IMR-90 (cell line): ENCODE measurements around the gene KLF7. TPM values are rescaled to one million over a fixed set of nuclear protein-coding genes. Genes with fewer than 3 reads are reported as not detected.

Experiments used
- CTCF ChIP-seq: conservative IDR thresholded peaks from 2 replicates; pipeline ENCODE4 v1.5.1; 2012; ENCODE audit warnings: mild to moderate bottlenecking, low read depth, low read length, improper control_type of control experiment
- MAZ ChIP-seq: IDR thresholded peaks from 2 replicates; pipeline ENCODE4 v1.6.1; 2012; ENCODE audit warnings: low read depth, mild to moderate bottlenecking, low read length, improper control_type of control experiment, moderate library complexity, borderline replicate concordance
- RFX5 ChIP-seq: IDR thresholded peaks from 2 replicates; pipeline ENCODE4 v1.8.0; 2012; ENCODE audit warnings: low read depth, mild to moderate bottlenecking, low read length, moderate library complexity
- polyA plus RNA-seq, 3 experiments: library from polyadenylated mRNA; depleted of rRNA; stranded (reverse); fragments of >200 nt; gene quantifications; 2 replicates each; pipeline ENCODE4 v1.2.3, GENCODE V29; 2012; ENCODE audit warnings: low replicate concordance in 1 of 3
- total RNA-seq: library from RNA; depleted of rRNA; stranded (reverse); fragments of >200 nt; gene quantifications from 2 replicates; pipeline ENCODE4 v1.2.3, GENCODE V29; 2012

The KLF7 gene
- total and polyA plus RNA-seq, 2 of the 4 experiments (the other 2 are of a cell fraction): 23.1 to 28.5 TPM

GRCh38 chr2:207163053-207163755 lies 2.5 kb downstream of the KLF7 start (continued):
- TF ChIP-seq CTCF (no peak), RFX5 (no peak), MAZ (peak; percentile 8; the same call in 1 of the 2 replicates)
